HCT116 (cell line): ENCODE results near the gene TTLL9. TPM values are rescaled to one million over a fixed set of nuclear protein-coding genes. Genes with fewer than 3 reads are reported as not detected.

Source experiments
- ATAC-seq: fragments of 200-7000 bp; cut with Tn5 transposase; 2 replicates; pipeline ENCODE4 v1.9.1; 2020; ENCODE audit warnings: mild to moderate bottlenecking, moderate library complexity
- BruUV-seq: library from RNA; stranded (reverse); fragments of 400-500 nt; replicated peaks from 2 replicates; lab custom pipeline; 2021; lab: Mats Ljungman, UMichigan
- CTCF ChIA-PET: fragments of 300-600 bp; sonication (Branson Sonifier 250); formaldehyde crosslinking; loops from one replicate; lab custom pipeline; 2021; ENCODE audit warnings: antibody characterized with exemption; lab: Charles Lee
- POLR2A ChIA-PET: fragments of 300-600, 350-600 bp; sonication (Branson Sonifier 250); formaldehyde crosslinking; loops from one replicate; lab custom pipeline; 2021; ENCODE audit warnings: antibody characterized with exemption; lab: Charles Lee
- RAD21 ChIA-PET, 2 experiments: fragments of 300-600 bp; sonication (Branson Sonifier 250); formaldehyde crosslinking; loops; one replicate each; lab custom pipeline; 2023; ENCODE audit warnings: low total read pairs in 2 of 2; ENCODE audit not compliant: uncharacterized antibody in 2 of 2, unreplicated experiment in 2 of 2, low non-redundant PET in 1 of 2; lab: Charles Lee
- DNase-seq: peaks from one replicate; pipeline ENCODE4 v3.0.0-alpha.2; 2010; ENCODE audit warnings: low read depth, low spot score
- H2AFZ ChIP-seq: fragments of 200-600 bp; shearing (Covaris generic), sonication (generic); 2 replicates; pipeline ENCODE4 v1.6.1; 2017; ENCODE audit warnings: low read depth, mixed run types, mixed read lengths, antibody characterized with exemption, low read length; ENCODE audit not compliant: poor library complexity, severe bottlenecking
- H3K27ac ChIP-seq: 2 replicates; pipeline ENCODE4 v1.5.1; 2012; ENCODE audit warnings: low read depth, low read length
- H3K27me3 ChIP-seq: fragments of 200-600 bp; sonication (generic); 2 replicates; pipeline ENCODE4 v1.6.1; 2016; ENCODE audit warnings: mixed run types, low read length, mixed read lengths; ENCODE audit not compliant: insufficient read depth
- H3K36me3 ChIP-seq, 2 experiments: fragments of 200-500 bp in 1 of 2; fragments of 200-600 bp in 1 of 2; sonication (Bioruptor generic) in 1 of 2; sonication (generic) in 1 of 2; 2 replicates each; pipeline versions ENCODE4 v1.5.1 to v1.6.1; 2014 to 2016; ENCODE audit warnings: low read length in 2 of 2, inconsistent platforms in 1 of 2, mixed read lengths in 1 of 2, mixed run types in 1 of 2; ENCODE audit not compliant: insufficient read depth in 2 of 2, control insufficient read depth in 1 of 2
- H3K4me1 ChIP-seq, 2 experiments: fragments of 200-600 bp in 1 of 2; sonication (generic) in 1 of 2; 2 replicates each; pipeline versions ENCODE4 v1.5.1 to v1.6.1; 2012 to 2017; ENCODE audit warnings: low read length in 2 of 2, inconsistent platforms in 1 of 2, mild to moderate bottlenecking in 1 of 2, mixed read lengths in 1 of 2, mixed run types in 1 of 2, moderate library complexity in 1 of 2; ENCODE audit not compliant: insufficient read depth in 2 of 2, control insufficient read depth in 1 of 2
- H3K4me2 ChIP-seq: fragments of 200-600 bp; sonication (generic); 2 replicates; pipeline ENCODE4 v1.6.1; 2017; ENCODE audit warnings: mixed run types, low read length, mixed read lengths
- H3K4me3 ChIP-seq, 2 experiments: fragments of 200-600 bp in 1 of 2; sonication (generic) in 1 of 2; replicated peaks in 1 of 2; 2 replicates each; pipeline ENCODE4 v1.5.1; 2011 to 2016; ENCODE audit warnings: low read length in 2 of 2, control low read depth in 1 of 2, low read depth in 1 of 2, mild to moderate bottlenecking in 1 of 2, mixed read lengths in 1 of 2, mixed run types in 1 of 2
- H3K79me2 ChIP-seq: fragments of 200-600 bp; sonication (generic); 2 replicates; pipeline ENCODE4 v1.6.1; 2017; ENCODE audit warnings: mild to moderate bottlenecking, mixed run types, low read length, moderate library complexity, mixed read lengths; ENCODE audit not compliant: insufficient read depth
- H3K9ac ChIP-seq: fragments of 200-600 bp; sonication (generic); 2 replicates; pipeline ENCODE4 v1.6.1; 2016; ENCODE audit warnings: low read length, mixed read lengths
- H3K9me2 ChIP-seq: fragments of 200-600 bp; sonication (generic), shearing (Covaris generic); 2 replicates; pipeline ENCODE4 v1.6.1; 2017; ENCODE audit warnings: mixed run types, mild to moderate bottlenecking, moderate library complexity; ENCODE audit not compliant: insufficient read depth
- H3K9me3 ChIP-seq, 2 experiments: fragments of 200-500 bp in 1 of 2; fragments of 200-600 bp in 1 of 2; sonication (Bioruptor generic) in 1 of 2; sonication (generic) in 1 of 2; 2 replicates each; pipeline ENCODE4 v1.6.1; 2014 to 2017; ENCODE audit warnings: low read length in 2 of 2, mixed read lengths in 2 of 2, inconsistent platforms in 1 of 2, low read depth in 1 of 2, mild to moderate bottlenecking in 1 of 2, mixed run types in 1 of 2, moderate library complexity in 1 of 2; ENCODE audit not compliant: control insufficient read depth in 1 of 2, insufficient read depth in 1 of 2
- H4K20me1 ChIP-seq: fragments of 200-600 bp; sonication (generic), shearing (Covaris generic); 2 replicates; pipeline ENCODE4 v1.6.1; 2017; ENCODE audit warnings: mixed run types, mild to moderate bottlenecking, moderate library complexity; ENCODE audit not compliant: insufficient read depth
- ATF3 ChIP-seq: IDR thresholded peaks from 2 replicates; pipeline ENCODE4 v1.6.1; 2012
- CEBPB ChIP-seq: IDR thresholded peaks from 2 replicates; pipeline ENCODE4 v1.6.1; 2012; ENCODE audit warnings: low read depth
- EGR1 ChIP-seq: IDR thresholded peaks from 2 replicates; pipeline ENCODE4 v1.6.1; 2012; ENCODE audit warnings: low read depth
- ELF1 ChIP-seq: IDR thresholded peaks from 2 replicates; pipeline ENCODE4 v1.6.1; 2012; ENCODE audit warnings: low read depth, borderline replicate concordance
- EZH2 ChIP-seq: fragments of 200-600 bp; sonication (generic); IDR thresholded peaks from 2 replicates; pipeline ENCODE4 v1.6.1; 2017; ENCODE audit warnings: antibody characterized with exemption, mixed run types
- EZH2phosphoT487 ChIP-seq: fragments of 200-600 bp; IDR thresholded peaks from 2 replicates; pipeline ENCODE4 v1.6.1; 2018; ENCODE audit warnings: antibody characterized with exemption, borderline replicate concordance
- FOSL1 ChIP-seq: IDR thresholded peaks from 2 replicates; pipeline ENCODE4 v1.6.1; 2012; ENCODE audit warnings: low read depth
- JUND ChIP-seq: IDR thresholded peaks from 2 replicates; pipeline ENCODE4 v1.6.1; 2012
- MAX ChIP-seq: IDR thresholded peaks from 2 replicates; pipeline ENCODE4 v1.6.1; 2012
- REST ChIP-seq: IDR thresholded peaks from 2 replicates; pipeline ENCODE4 v1.6.1; 2012; ENCODE audit warnings: low read depth
- SIN3A ChIP-seq: IDR thresholded peaks from 2 replicates; pipeline ENCODE4 v1.6.1; 2012; ENCODE audit warnings: low read depth
- TCF7L2 ChIP-seq: IDR thresholded peaks from 2 replicates; pipeline ENCODE4 v1.7.0; 2011; ENCODE audit warnings: borderline replicate concordance, inconsistent platforms; ENCODE audit not compliant: insufficient read depth, insufficient read length; ENCODE audit errors: extremely low read depth
- ZFX ChIP-seq: fragments of 450-650 bp; IDR thresholded peaks from 2 replicates; pipeline ENCODE4 v1.6.1; 2017
- intact Hi-C: fragments of 100-400 bp; cut with micrococcal nuclease; formaldehyde crosslinking; loops from 2 replicates; pipeline ENCODE4 v1.10.0; 2022
- total RNA-seq: library from RNA; stranded (reverse); gene quantifications from one replicate; pipeline ENCODE4 v1.2.1, GENCODE V29; 2021; ENCODE audit not compliant: unreplicated experiment

Gene TTLL9
- total RNA-seq, 1 experiment from 2014 or later: not detected

GRCh38 chr20:31907046-31907445 is 36.6 kb downstream of the TTLL9 start:
- H3K4me3 ChIP-seq: no peak overlapping the region
- DNase-seq: no peak
- ATAC-seq: no peak
- H3K79me2 ChIP-seq: no peaks in the 10 kb centered on the region
- no peak overlapping the region for H3K9ac ChIP-seq
- H3K4me2 ChIP-seq: no peak overlapping the region
- intact Hi-C loops: no loop called here
- no peaks in the 10 kb centered on the region for H4K20me1 ChIP-seq
- H3K27me3 ChIP-seq: no peaks in the 10 kb centered on the region
- POLR2A ChIA-PET: no interaction called here
- CTCF ChIA-PET: no interaction called here
- H2AFZ ChIP-seq: no peak overlapping the region
- no TSS peak for BruUV-seq
- no peaks in the 10 kb centered on the region for H3K4me1 ChIP-seq
- TF ChIP-seq EZH2 (no peak), SIN3A (no peak), JUND (no peak), FOSL1 (no peak), ZFX (no peak), MAX (no peak), ATF3 (no peak), CEBPB (no peak), EGR1 (no peak), ELF1 (no peak), EZH2phosphoT487 (no peak), REST (no peak), TCF7L2 (no peak)
- H3K9me2 ChIP-seq: no peaks in the 10 kb centered on the region
- no peaks in the 10 kb centered on the region for H3K36me3 ChIP-seq
- no peak overlapping the region for H3K27ac ChIP-seq
- RAD21 ChIA-PET: no interaction called here
- no peaks in the 10 kb centered on the region for H3K9me3 ChIP-seq
